Left ventricle myocardium superior (tissue), 1 donor: ENCODE data around the gene TLL1. TPM values are rescaled to one million over a fixed set of nuclear protein-coding genes. Genes with fewer than 3 reads are reported as not detected.

Experiments used
- ATAC-seq: fragments of 200-7000 bp; cut with Tn5 transposase; one replicate; pipeline ENCODE4 v1.9.1; 2020; ENCODE audit warnings: mild to moderate bottlenecking, moderate library complexity
- DNase-seq: peaks from one replicate; pipeline ENCODE4 v3.0.0-alpha.2; 2020
- intact Hi-C: fragments of 100-400 bp; cut with micrococcal nuclease; formaldehyde crosslinking; loops from one replicate; pipeline ENCODE4 v1.11.0; 2022
- total RNA-seq: library from RNA; stranded (reverse); fragmentation: NEBNext Ultra II Directional; extraction: Animal tissue kit (Norgen Biotek cat#: 25700); gene quantifications from one replicate; pipeline ENCODE4 v1.2.1, GENCODE V29; 2021
- donor health status: DM: no; HTN: yes; CAD: no; lungs with severe emphysema.

TLL1 gene
- total RNA-seq, 1 donor from 2014 or later, result 0.74 TPM

- DNase-seq (no peak), ATAC-seq (no peak)
- intact Hi-C loops, result no loop called here
Observed at GRCh38 chr4:165875446-165875845, 2.4 kb downstream of the TLL1 start.

- intact Hi-C loops, result no loop called here
- no peak for ATAC-seq
Observed at GRCh38 chr4:165877286-165877685, 4.2 kb downstream of the TLL1 start.

GRCh38 chr4:165879641-165880040 is 6.6 kb downstream of the TLL1 start:
- intact Hi-C loops, result no loop called here
- ATAC-seq (no peak), DNase-seq (no peak)

More at GRCh38 chr4:165877286-165877685, 4.2 kb downstream of the TLL1 start:
- no peak for DNase-seq

- DNase-seq (no peak), ATAC-seq (no peak)
- intact Hi-C loops, result no loop called here
Observed at GRCh38 chr4:165894159-165894558, 21.1 kb downstream of the TLL1 start.

- intact Hi-C loops, result no loop called here
- no peak for ATAC-seq
- DNase-seq, result no peak
Observed at GRCh38 chr4:165905405-165906027, 32.5 kb downstream of the TLL1 start.

- intact Hi-C loops, result no loop called here
- DNase-seq, result no peak
- no peak for ATAC-seq
Observed at GRCh38 chr4:165906272-165906671, 33.2 kb downstream of the TLL1 start.

GRCh38 chr4:165909947-165910346 is 36.9 kb downstream of the TLL1 start:
- DNase-seq (no peak), ATAC-seq (no peak)
- intact Hi-C loops, result no loop called here

GRCh38 chr4:165915215-165915614 is 42.2 kb downstream of the TLL1 start:
- DNase-seq (no peak), ATAC-seq (no peak)
- intact Hi-C loops, result no loop called here

GRCh38 chr4:165921546-165921945 is 48.5 kb downstream of the TLL1 start:
- intact Hi-C loops, result no loop called here
- no peak for ATAC-seq
- DNase-seq, result no peak

- intact Hi-C loops, result no loop called here
- DNase-seq (no peak), ATAC-seq (no peak)
Observed at GRCh38 chr4:165922747-165923146, 49.7 kb downstream of the TLL1 start.

GRCh38 chr4:165926307-165926706 is 53.3 kb downstream of the TLL1 start:
- no peak for ATAC-seq
- intact Hi-C loops, result no loop called here
- DNase-seq, result no peak

- ATAC-seq (no peak), DNase-seq (no peak)
- intact Hi-C loops, result no loop called here
Observed at GRCh38 chr4:165927366-165927765, 54.3 kb downstream of the TLL1 start.

GRCh38 chr4:165927815-165928214 is 54.8 kb downstream of the TLL1 start:
- DNase-seq (no peak), ATAC-seq (no peak)
- intact Hi-C loops, result no loop called here

GRCh38 chr4:165928601-165929000 is 55.6 kb downstream of the TLL1 start:
- intact Hi-C loops, result no loop called here

GRCh38 chr4:165929662-165930061 is 56.6 kb downstream of the TLL1 start:
- intact Hi-C loops, result no loop called here
- no peak for DNase-seq
- ATAC-seq, result no peak

More at GRCh38 chr4:165928601-165929000, 55.6 kb downstream of the TLL1 start:
- DNase-seq (no peak), ATAC-seq (no peak)

- intact Hi-C loops, result no loop called here
- DNase-seq (no peak), ATAC-seq (no peak)
Observed at GRCh38 chr4:165931741-165932140, 58.7 kb downstream of the TLL1 start.

GRCh38 chr4:165944900-165945299 is 71.9 kb downstream of the TLL1 start:
- intact Hi-C loops, result no loop called here
- ATAC-seq, result no peak
- DNase-seq, result no peak

- ATAC-seq (no peak), DNase-seq (no peak)
- intact Hi-C loops, result no loop called here
Observed at GRCh38 chr4:165945991-165946390, 73.0 kb downstream of the TLL1 start.

GRCh38 chr4:165947019-165947418 is 74.0 kb downstream of the TLL1 start:
- ATAC-seq (no peak), DNase-seq (no peak)
- intact Hi-C loops, result no loop called here

GRCh38 chr4:165953181-165953580 is 80.1 kb downstream of the TLL1 start:
- intact Hi-C loops, result no loop called here
- no peak for ATAC-seq
- no peak for DNase-seq

- no peak for ATAC-seq
- intact Hi-C loops, result no loop called here
- no peak for DNase-seq
Observed at GRCh38 chr4:165963621-165964020, 90.6 kb downstream of the TLL1 start.

- ATAC-seq (no peak), DNase-seq (no peak)
- intact Hi-C loops, result no loop called here
Observed at GRCh38 chr4:165964591-165964990, 91.6 kb downstream of the TLL1 start.
